ENCODE results near the gene SALL3.

The SALL3 gene

DNA sequence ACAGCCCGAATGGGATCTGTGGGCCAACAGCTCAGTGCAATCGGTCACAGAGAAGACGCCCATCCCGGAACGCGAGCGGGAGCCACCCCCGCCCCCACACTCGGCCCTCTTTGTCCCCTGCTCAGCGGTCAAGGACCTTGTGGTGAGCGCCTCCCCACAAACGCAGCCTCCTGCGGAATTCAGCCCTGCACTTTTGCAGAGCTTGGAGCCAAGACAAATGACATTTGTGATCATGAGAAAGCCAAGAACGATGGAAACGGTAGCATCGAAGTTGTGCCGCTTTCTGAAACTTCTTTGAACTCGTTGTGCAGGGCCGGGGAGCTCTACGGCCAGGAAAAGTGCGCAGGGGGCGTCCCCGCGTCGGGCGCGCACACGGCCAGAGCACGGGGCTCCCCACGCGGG is 6.7 kb upstream of the SALL3 start:
- TF ChIP-seq GATA3 (IDR thresholded peaks at IDR 0.05; ENCODE audit: low read depth, low read length) (no peak), GATA2 (IDR thresholded peaks at IDR 0.05; ENCODE audit: low read depth, low read length) (no peak)

DNA sequence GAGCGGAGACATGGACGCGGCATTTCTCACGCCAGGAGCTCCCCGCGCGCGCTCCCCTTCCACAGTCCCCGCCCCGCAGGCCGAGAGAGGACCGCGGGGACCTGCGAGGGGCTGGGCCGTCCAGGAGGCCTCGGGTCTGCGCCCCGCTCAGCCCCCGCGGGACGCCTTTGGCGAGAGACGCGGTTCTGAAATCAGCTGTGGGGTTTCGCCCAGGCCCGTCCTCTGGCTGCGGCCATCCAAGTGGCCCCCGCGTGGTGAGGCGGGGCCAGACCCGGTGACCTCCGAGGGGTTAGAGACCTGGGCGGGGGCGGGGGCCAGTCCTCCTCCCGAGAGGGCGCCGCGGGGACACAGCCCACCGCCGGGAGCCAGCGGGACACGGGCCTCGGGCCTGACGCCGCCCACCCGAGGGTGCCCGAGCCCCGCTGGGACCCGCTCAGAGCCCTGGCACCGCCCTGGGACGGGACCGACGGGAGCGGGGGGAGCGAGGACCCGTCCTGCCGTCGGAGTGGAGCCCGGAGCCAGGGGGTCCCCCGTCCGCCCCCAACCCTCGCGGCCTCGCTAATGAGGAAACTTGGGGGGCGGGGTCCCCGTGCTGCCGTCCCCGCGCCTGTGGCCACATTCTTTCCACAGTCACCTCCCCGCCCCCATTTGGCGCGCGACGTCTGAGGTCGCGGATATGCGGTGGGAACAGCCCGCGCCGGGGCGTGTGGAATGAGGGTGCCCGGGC is 6.1 kb upstream of the SALL3 start:
- TF ChIP-seq GATA3 (IDR thresholded peaks at IDR 0.05; ENCODE audit: low read depth, low read length) (no peak), GATA2 (IDR thresholded peaks at IDR 0.05; ENCODE audit: low read depth, low read length) (no peak)

DNA sequence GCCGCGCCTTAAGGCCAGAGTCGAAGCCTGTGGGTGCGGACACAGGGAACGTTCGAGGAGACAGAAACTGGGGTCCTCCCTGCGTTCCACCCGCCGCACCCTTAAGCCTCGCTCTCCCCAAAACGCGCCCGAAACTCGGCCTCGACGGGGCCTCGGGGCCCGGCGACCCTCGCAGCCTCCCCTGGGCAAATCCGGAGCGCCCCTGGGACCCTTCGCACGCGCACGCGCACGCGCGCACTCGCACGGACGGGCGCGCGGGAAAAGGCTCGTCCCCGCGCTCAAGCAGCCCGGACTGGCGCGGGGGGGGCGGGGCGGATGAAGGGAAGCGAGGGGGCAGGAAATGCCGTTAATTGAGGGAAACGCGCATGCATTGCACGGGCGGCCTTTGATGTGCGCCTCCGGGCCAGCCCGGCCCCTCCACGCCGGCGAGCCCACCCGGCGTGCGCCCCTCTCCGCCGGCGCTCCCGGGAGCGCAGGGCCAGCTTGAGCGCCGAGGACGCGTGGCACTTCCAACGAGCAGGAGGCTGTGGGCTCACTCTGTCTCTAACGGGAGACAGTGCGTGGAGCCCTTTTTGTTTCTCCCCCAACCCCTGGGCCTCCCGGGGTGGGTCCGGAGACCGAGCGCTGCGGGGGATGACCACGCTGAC is 5.4 kb upstream of the SALL3 start:
- TF ChIP-seq GATA3 (IDR thresholded peaks at IDR 0.05; ENCODE audit: low read depth, low read length) (no peak), GATA2 (IDR thresholded peaks at IDR 0.05; ENCODE audit: low read depth, low read length) (no peak)

DNA sequence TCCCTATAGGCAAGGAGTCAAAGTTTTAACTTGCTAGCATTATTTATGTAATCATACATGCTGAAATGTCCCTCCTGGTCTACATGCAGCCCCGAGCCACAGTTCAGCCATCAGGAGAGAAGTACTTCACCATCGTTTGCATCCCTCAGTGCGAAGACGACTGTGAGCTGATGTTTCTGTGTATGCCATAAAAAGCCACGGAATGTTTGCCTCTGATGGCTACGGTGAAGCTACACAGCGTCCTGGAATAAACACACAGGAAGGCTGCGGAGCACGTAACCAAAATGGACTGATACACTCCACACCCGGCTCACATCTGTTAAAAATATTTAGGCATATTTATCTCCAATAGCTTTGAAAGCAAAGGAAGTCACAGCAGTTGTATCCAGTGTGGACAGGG is 4.3 kb upstream of the SALL3 start:
- no peak for TF ChIP-seq GATA2 (IDR thresholded peaks at IDR 0.05; ENCODE audit: low read depth, low read length)
- TF ChIP-seq GATA3 (IDR thresholded peaks at IDR 0.05; ENCODE audit: low read depth, low read length), result no peak

DNA sequence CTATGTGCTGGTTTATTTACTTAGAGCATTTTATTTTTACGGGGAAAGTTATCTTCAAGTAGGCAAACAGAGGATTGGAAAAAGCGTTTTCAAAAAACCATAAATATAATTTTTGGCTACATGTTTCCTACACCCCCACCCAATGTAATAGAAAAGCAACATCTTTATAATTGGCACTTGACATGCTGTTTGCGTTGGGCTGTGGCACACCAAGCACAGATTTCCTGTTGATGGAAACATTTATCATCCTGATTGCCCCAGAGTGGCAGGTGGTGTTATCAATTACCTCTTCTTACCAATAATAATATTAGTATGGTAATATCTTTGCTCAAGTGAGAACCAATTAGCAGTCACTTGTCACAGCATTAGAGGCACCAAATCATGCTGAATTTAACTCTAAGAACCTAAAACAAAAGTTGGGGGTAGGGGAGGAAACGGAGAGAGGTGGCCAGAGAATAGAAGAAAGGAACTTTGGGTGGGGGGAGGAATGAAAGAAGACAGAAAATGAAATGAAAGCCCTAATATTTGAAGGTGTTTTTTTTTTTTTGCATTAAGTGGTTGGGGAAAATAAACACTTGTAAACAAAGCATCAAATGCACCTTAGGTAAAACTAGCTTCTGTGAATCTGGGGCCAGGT is 3.8 kb upstream of the SALL3 start:
- TF ChIP-seq GATA2 (IDR thresholded peaks at IDR 0.05; ENCODE audit: low read depth, low read length) (no peak), GATA3 (IDR thresholded peaks at IDR 0.05; ENCODE audit: low read depth, low read length) (no peak)

DNA sequence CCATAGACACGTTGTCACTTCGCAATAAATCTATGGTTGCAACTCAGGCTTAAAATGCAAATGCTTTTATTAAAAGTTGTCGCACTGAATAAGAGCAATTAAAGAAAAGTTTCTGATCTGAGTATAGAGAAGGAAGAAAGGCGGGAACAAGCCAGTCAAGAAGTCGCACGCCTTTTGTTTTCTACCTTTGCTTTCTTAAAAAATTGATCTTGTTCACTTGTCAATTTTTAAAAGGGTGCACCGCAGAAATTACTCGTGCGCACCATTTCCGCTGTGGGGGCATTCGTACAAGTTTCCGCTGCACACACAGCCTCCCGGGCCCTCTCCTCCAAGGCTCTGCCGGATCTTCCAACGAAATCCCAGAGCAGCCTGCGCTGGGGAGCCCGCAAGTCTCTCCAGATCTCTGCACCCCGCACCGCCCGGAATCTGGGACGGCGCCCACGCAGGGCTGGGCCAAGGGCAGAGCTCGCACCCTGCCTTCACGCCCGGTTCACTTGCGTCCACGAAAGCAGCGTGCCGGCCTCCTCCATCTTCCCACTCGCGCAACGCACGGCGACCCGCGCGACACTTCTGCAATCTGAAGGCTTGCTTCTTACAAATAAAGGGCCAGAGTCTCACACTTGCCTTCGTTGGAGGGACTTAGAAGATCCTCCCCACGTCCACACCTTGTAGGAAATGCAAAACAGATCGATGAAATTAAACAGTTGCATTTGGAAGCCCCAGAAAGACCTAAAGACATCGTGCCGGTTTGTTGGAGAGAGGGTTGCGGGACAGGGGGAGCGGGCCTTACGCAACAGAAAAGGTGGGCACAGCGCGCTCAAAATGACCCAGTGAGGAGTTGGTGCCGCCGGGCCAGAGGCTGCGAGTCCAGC is 2.6 kb upstream of the SALL3 start:
- TF ChIP-seq GATA2 (IDR thresholded peaks at IDR 0.05; ENCODE audit: low read depth, low read length), result no peak

DNA sequence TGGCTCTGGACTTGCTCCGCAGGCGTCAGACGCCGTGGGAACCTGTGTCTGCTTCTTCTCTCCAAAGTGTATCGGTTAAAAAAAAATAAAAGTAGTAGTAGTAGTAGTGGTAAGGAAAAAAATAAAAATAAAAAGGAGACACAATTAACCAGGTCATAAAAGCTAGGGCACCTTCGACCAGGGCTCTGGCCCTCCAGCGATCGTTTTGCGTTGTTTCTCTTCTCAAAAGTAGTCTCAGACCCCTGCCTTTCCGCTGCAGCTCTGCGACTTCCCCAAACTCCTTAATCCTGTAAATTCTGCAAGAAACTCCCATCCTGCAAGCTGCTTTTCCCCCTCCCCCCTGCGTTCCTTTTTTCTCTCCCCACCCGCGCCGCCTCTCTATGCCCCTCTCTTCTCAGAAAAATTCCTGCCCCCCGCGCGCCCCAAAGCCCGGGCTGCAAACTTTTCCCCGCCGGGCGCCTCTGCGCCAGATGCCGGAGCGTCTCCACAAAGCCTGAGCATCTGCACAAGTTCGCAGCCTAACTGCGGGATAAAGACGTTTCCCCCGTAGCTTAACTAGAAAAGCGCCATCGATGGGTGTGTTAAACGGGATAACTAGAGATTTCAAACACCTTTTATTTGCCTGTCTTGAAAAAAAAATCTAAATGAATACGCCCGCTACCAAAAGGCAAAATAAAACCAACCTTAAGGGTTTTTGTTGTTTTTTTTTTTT is 1.8 kb upstream of the SALL3 start:
- TF ChIP-seq GATA3 (IDR thresholded peaks at IDR 0.05; ENCODE audit: low read depth, low read length) (no peak), GATA2 (IDR thresholded peaks at IDR 0.05; ENCODE audit: low read depth, low read length) (no peak)

DNA sequence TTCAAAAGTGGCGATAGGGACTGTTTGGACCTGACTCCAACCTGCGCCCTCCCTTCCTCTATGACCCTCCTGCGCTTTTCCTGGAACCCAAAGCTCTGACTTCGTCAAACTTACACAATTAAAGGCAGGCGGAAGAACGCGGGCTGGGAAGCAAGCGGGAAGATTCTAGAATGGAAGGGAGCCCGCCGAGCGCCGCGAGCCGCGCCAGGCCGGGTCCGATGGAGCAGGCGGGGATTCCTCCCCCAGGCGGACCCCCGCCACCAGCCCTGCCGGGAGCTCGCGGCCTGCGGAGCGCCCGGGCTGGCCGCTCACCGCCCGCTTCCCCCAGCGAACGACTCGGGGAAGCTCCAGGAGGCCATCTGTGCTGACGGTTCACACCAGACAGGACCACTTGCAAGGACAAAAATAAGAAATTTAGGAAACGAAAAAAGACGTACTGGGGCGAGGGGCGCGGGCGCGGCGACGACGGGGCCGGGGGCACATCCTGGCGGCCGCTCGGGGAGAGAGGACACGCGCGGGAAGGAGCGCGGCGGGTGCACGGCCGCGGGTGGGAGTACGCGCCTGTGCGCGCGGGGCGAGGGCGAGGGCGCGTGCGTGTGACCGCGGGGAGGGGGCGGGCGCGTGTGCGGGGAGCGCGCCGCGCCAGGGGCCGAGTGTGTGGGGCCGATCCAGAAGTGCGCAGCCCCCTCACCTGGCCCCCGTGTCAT is 1.1 kb upstream of the SALL3 start:
- TF ChIP-seq GATA2 (IDR thresholded peaks at IDR 0.05; ENCODE audit: low read depth, low read length) (no peak), GATA3 (IDR thresholded peaks at IDR 0.05; ENCODE audit: low read depth, low read length) (no peak)

DNA sequence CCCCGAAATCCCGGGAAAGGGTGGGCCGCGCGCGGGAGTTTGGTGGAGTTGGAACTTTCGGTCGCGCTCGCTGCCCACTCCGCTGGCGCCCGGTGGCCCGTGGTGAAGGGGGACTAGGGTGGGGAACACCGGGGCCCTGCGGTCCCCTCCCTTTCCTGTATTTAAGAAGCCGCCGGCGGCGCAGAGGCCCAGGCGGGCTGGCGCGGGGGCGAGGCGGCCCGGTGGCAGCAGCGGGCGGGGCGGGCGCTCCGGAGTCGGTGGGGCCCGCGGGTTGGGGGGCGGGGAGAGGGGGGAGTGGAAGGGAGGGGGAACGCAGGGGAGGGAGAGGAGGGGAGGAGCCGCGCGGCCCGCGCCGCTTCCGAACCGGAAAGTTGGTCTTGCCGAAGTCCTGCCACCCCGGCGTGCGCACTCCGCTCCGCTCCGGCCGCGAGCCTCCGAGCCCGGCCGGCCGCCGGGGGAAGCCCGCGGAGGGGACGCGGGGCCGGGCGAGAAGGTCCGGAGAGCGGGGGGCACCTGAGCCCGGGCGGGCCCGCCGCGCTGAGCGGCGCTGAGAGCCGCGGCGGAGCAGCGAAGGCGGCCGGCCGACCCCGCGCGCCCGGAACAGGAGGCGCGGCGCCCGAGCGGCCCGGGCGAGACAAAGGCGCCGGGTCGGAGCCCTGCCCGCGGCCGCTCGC is 425 bp upstream of the SALL3 start:
- TF ChIP-seq GATA3 (IDR thresholded peaks at IDR 0.05; ENCODE audit: low read depth, low read length), result no peak
- no peak for TF ChIP-seq GATA2 (IDR thresholded peaks at IDR 0.05; ENCODE audit: low read depth, low read length)

DNA sequence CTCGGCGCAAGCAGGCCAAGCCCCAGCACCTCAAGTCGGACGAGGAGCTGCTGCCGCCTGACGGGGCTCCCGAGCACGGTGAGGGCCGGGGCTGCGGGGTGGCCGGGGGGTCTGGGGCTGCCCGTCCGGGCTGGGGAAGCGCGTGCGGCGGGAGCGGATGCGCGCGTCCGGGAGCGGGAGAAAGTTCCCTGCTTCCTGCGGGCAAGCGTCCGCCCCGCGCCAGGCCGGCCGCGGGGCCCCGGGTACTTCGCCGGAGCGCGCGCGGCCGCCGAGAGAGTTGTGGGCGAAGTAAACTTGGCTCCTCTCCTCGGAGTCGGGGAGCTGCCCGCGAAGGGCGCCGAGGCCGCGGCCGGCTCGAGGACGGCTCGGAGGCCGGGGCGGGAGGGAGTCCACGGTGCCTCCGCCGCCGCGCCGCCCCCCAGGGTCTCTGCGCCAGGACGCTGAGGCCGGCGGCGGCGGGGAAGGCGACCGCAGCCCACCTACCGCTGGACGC is 707 bp downstream of the SALL3 start:
- TF ChIP-seq GATA2 (IDR thresholded peaks at IDR 0.05; ENCODE audit: low read depth, low read length), result no peak
- no peak for TF ChIP-seq GATA3 (IDR thresholded peaks at IDR 0.05; ENCODE audit: low read depth, low read length)

DNA sequence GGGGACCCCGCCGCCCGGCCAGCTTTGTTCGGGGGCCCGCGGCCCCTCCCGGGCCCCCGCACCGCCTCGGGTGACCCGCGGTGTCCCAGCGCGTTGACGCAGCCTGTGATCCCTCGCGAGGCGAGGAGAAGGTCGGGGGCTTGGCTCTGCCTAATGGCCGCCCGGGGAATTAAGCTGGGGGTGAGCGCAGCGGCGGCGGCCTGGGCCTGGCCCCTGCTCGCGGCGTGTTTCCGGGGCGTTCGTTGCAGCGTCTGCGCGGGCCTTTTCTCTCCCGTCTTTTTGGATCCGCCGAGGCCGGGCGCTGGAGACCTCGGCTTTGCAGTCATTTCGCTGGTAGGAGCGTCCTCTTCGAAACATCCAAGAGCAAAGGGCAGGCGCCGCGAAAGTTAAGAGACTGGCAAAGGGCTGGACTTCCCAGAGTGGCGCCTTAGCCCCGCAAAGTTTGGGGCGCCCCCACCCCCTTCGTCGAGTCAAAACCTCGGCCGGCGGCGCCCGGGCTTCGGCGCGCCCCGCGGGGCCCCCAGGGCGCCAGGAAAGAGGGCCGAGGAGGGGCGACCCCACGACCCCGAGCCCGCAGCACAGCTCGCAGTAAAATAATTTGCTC is 1.3 kb downstream of the SALL3 start:
- TF ChIP-seq GATA2 (IDR thresholded peaks at IDR 0.05; ENCODE audit: low read depth, low read length) (no peak), GATA3 (IDR thresholded peaks at IDR 0.05; ENCODE audit: low read depth, low read length) (no peak)

DNA sequence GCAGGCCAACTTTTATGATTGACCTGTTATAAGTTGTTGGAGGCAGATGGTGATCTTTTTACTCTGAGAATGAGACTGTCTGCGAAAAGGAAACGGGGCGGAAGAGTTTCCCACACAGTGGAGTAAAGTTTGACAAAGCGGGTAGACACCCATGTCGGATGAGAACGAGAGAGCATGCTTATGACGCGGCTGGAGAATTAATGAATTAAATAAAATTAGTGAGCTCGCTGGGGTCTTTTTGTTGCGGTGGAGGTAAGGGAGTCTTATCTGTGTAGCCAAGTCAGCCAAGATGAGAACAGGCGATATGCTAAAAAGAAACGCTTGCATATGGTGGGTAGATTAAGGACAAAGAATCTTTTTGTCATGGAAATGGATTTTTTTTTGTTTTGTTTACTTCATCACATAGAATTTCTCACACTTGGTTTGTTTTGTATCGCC is 1.8 kb downstream of the SALL3 start:
- TF ChIP-seq GATA2 (IDR thresholded peaks at IDR 0.05; ENCODE audit: low read depth, low read length) (no peak), GATA3 (IDR thresholded peaks at IDR 0.05; ENCODE audit: low read depth, low read length) (no peak)

All from SH-SY5Y (cell line).